ENCODE measurements around the gene BEGAIN.

DNA sequence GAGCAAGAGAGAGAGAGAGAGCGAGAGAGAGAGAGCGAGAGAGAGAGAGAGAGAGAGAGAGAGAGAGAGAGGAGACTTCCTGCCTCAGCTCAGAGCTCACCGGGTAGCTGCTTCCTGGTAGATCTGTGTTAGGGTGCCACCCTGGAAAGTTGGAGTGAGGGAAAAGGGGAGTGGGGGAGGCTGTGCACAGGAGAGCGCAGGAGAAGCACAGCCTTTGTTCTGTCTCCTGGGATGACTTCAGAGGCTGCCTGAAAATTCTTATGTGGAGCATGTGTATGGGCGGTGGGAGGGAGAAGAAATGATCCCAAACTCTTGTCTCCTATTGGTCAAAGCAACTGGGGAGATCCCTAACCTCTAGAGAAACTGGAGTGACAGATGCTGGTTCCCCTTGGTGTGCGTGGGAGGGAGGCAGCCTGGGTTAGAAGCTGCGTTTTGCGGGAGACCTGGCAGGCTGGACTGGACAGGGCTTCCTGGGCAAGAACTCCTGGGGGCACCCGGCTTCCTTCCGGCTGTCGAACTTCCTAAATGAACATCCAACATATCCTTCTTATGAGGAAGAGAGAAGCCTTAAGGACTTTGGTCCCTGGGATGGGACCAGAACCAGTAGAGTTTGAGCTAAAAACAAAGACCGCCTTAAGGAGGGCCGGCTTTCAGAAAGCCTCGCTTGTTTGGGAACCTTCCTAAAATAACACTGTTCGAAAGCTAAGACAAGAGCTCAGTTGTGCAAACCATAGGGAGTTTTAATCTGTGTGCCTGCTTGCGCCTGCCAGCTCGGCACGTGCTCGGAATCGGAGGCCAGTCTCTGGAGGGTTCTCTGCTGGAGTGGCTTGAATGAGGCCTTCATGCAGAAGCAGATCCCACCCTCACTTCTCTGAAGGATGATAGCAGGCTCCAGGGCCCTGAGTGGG, 30.4 kb upstream of the BEGAIN start:
- no peak for TF ChIP-seq EZH2 (IDR thresholded peaks at IDR 0.05; ENCODE audit: low read length, missing control alignments)
- TF ChIP-seq, protein P1, sequence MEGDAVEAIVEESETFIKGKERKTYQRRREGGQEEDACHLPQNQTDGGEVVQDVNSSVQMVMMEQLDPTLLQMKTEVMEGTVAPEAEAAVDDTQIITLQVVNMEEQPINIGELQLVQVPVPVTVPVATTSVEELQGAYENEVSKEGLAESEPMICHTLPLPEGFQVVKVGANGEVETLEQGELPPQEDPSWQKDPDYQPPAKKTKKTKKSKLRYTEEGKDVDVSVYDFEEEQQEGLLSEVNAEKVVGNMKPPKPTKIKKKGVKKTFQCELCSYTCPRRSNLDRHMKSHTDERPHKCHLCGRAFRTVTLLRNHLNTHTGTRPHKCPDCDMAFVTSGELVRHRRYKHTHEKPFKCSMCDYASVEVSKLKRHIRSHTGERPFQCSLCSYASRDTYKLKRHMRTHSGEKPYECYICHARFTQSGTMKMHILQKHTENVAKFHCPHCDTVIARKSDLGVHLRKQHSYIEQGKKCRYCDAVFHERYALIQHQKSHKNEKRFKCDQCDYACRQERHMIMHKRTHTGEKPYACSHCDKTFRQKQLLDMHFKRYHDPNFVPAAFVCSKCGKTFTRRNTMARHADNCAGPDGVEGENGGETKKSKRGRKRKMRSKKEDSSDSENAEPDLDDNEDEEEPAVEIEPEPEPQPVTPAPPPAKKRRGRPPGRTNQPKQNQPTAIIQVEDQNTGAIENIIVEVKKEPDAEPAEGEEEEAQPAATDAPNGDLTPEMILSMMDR (conservative IDR thresholded peaks at IDR 0.05 in 1 of 2, IDR thresholded peaks at IDR 0.05 in 1 of 2; ENCODE audit: low read depth in 1 of 2, low read length in 2 of 2): no peak
